ENCODE data around the gene CCDC17.

GRCh38 chr1:45621501-45621836 is 2.4 kb downstream of the CCDC17 start:
- TF ChIP-seq EZH2 (IDR thresholded peaks at IDR 0.05; ENCODE audit: low read depth) (no peak), CTCF (conservative IDR thresholded peaks at IDR 0.05) (no peak)
